HG03045 (cell line): Measurements from ENCODE around the gene HOXA9.

Source experiments
- ATAC-seq: cut with Tn5 transposase; IDR thresholded peaks from one replicate; pipeline ENCODE4 v1.9.1; 2021; ENCODE audit warnings: mild to moderate bottlenecking, moderate library complexity; ENCODE audit not compliant: unreplicated experiment

The HOXA9 gene

DNA sequence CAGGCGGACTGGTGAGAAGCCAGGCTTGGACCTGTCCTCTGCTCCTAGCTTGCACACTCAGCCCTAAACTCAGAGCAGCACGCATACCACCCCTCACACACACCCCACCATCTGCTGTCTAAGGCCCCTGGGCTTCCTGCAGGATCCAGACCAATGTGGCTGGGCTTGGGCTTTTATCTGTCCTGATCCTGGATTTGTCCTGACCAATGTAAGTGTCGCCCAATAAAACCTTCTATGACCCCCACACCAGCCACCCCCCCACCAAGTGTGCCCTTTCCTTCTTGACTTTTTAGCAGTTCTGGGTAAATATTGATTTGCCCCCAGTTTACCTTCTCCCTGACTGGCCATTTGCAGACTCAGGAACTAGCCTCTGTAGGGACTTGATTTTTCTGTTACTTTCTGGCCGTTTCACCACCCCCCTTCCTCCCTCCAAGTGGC, 36.3 kb upstream of the HOXA9 start:
- no peak for ATAC-seq

DNA sequence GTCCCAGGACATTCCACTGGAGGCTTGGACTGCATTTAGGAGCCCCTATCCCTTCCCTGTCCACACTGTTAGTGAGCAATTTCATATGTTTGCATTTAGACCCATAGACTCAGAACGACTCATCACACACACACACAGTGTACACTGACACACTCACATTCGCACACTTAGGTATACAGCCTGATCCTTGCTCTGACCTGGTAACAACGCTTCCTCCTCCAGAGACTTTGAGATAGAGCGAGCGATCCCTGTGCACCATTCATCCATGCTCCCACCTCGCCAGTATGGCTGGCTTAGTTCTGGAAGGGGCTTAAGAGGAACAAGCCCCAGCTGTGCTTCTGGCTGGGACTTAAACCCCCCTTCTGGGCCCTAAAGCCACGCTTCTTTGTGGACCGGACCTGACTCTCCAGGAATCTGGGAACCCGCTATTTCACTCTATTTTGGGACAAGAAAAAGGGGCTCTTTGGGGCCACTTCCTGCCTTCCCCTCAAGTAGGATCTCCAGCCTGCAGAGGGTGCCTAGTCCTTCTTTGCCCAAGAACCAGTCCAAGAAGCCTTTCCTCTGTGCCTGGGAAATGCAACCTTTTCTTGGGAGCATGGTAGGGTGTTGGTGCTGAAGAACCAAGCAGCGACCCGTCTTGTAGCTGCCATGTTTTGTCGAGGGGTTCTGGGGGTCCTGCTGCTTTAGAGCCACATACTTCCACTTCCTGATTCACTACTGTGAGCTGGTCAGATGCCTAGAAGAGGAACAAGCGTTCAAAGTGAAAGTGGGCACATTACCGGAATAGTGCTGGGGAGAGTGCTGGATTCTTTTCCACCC, 35.6 kb upstream of the HOXA9 start:
- no peak for ATAC-seq

DNA sequence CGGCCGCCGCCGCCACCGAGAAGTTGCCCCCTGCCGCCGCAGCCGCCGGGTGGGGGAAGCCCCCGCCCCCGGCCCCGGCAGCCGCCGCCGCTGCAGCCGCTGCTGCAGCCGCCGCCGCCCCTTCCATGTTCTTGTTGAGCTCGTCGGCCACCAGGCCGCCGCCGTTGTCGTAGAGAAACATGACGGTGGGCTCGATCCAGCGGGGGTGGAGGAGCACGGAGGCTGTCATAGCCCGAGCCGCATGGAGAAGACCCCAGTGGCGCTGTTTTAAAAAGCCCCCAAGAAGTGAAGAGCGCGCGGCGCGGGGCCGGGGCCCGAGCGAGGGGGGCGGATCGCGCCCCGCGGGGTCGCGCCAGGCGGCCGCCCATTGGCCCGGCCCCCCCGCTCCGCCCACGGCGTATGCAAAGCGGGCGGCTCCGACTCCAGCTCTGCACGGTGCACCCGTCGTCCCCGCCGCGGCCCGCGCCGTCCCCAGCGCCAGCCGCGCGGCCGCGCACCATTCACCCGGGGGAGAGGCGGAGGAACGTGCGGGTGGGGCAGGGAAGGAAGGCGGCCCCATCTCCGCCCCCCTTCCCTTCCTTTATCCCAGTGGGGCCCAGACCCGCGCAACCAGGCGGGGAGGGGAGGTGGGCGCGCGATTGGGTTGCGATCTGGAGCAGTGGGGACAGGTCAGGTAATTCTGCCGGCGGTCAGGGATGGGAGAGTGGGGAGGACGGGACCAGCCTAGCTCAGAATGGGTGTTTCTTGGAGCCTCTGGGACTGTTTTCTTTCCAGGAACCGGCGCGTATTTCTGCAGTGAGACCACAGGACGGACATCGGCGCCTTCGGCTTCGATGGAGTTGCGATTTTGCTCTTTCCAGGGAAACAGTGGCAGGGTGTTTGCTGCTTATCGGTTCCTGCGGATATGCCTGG, 34.8 kb upstream of the HOXA9 start, which contains the start of gene HOXA13:
Gene HOXA13 (minus strand): TSS at position 243 of the 912 bp plus-strand sequence. CDS start 14 bp downstream, at position 229.
- ATAC-seq: no peak

DNA sequence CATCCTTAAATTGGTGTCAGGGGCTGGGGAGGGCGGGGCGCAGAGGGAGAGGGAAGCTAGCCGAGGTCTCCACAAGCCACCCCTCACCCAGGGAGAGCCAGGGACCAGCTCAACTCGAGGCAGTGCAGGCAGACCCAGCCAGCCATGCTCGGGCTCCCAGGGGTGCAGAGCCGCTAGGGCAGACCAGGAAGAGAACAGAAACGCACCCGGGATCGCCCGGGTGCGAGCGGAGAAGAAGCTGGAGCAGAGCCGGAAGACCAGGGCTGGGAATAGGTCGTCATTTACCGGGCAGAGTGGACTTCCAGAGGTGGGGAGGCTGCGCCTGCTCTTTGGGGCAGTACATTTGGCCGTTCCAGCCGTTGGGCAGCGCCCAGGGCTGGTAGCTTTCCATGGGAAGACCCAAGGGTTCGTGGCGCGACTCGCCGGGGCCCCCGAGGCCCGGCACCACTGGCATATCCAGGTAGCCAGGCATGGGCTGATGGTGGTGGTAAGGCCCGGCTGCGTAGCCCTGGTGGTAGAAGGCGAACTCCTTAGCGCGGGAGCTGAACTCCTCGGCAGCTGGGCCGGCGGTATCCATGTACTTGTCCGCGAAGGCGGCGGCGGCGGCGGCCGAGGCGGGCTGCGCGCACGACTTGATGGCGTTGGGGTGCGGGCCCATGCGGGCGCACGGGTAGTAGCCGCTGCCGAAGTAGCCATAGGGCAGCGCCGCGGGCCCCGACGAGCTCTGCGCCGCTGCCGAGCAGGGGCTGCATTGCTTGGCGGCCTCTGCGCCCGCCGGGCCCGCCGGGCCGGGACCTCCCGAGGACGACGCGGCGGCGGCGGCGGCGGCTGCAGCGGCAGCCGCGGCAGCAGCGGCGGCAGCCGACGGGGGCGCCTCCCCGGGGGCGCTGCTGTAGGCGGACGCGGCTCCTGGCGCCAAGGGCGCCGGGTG, 33.8 kb upstream of the HOXA9 start:
- ATAC-seq: no peak

DNA sequence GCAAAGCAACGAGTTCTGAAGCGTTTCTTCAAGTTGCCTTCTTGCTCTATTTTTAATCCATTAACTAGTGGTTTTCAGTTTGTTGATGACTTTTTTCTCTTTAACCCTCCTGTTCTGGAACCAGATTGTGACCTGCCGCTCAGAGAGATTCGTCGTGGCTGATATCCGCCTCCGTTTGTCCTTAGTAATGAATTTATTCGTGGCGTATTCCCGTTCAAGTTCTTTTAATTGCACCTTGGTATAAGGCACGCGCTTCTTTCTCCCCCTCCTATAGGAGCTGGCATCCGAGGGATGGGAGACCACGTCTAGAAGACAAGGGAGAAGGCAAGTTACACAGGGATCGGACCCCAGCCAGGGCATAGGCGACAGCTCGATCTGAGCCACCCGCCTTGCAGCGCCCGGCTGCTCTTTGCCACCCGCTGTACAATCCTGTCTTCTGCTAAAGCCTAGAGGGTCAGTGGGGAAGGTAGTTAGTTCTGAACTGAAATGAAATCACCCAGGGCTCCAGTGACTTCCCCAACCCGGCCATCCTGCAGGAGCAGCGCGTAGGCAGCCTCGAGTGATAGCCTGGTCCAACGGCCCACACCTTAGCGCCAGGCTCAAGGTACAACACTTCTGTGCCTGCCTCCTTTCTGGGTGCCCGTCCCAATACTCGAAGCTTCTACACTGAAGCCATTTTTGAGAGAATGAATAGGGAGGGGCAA, 33.0 kb upstream of the HOXA9 start:
- no peak for ATAC-seq

DNA sequence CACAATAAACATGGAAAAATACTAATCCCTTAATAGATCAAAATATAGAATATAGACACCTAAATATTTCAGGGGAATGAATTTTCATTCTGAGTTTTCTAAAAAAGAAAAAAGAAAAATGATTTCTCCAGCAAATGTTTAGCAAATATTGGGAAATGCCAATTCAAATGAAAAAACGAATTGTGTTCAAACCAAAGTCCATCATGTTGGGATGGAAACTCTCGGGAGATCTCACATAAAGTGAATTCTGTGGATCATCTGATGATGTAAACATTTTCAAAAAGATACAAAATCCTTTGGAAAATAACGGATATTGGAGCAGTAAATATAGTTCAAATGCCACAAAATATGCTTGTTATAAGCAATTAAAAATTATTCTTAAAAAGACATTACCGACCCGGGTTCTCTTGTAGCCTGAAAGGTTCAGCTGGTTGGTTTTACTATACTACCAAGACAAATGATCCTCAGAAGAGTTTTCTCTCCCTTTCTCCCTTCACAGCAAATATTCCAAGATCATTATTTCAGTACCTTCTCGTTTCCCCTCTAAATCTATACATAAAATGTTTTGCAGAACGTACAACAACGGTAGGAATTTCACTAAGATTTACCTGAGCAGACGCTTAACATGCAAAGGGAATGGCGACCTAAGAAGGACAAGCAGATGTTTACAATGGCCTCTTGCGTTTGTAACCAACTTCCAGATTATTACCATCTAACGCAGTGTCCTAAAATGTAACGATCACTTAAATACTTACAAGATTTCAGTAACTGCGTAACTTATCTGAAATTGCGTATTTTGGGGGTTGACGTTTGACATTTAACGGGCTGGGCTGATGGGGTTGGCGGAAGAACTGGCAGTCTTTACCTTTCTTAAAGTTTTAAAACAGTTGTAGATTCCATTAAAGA, 32.1 kb upstream of the HOXA9 start:
- ATAC-seq: no peak

DNA sequence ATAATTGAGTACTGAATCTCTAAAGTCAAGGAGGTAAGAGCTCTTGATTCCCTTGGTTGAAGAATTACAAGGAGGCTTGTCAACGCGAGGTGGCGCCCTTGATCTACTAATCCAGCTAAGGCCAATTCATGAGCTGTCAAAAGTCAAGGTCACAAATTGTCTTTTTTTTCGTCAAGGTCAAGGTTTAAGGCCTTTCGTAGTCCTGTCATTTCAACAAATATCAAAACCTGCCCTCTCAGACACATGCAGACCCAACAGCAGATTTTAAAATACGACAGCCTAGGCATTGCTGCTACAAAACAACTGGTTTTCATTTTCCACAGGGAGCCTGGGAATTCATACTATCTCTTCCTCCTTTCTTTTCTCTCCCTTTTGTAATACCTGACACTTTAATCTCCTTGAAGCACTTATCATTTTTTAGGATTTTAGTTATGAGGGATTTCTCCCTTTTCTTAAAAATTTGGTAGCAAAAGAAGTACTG, 31.0 kb upstream of the HOXA9 start:
- ATAC-seq: no peak

DNA sequence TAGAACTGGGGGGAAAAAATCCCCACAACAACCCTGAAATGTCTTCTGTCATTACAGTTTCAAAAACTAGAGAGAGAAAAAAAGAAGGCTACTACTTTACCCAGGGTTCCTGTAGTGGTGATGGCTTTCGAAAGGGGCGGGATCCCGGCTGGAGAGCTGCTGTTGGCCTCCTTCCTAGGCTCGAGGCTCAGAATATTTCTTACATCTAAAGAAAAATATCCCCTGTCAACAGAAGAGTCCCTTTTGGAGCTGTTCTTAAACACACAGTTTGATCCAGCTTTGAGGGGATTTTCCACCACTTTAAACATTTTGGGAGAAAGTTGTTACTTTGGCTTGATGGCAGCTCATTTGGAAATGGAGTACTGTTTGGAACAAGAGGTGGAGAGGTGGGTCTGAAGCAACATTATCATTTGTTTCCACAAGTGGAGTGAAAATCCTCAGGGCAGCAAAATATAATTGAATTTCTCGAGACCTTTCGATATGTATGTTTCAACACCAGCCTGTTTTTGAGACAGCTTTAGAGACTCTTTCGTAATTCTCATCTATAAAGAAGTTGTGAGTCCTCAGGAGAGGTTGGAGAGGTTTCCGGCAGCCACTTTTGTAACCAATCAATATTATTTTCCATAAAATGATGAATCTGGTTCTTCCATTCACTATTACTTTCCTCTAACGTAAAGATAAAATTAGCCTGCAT, 29.5 kb upstream of the HOXA9 start:
- no peak for ATAC-seq

DNA sequence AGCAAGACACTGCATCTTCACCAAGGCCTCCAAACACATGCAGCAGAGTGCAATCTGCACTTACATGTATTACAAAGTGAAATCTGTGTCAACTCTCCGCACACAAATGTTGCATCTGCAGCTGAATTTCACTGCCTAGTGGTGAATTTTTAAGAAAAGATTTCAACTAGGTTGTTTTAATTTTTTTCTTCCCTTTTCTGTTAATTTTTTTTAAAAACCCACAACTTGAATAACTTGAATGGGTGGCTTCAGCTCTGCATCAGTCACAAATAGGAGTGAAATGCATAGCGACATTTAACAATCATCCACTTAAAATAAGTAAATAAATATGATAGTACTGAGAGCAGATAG, 28.6 kb upstream of the HOXA9 start:
- ATAC-seq: no peak

DNA sequence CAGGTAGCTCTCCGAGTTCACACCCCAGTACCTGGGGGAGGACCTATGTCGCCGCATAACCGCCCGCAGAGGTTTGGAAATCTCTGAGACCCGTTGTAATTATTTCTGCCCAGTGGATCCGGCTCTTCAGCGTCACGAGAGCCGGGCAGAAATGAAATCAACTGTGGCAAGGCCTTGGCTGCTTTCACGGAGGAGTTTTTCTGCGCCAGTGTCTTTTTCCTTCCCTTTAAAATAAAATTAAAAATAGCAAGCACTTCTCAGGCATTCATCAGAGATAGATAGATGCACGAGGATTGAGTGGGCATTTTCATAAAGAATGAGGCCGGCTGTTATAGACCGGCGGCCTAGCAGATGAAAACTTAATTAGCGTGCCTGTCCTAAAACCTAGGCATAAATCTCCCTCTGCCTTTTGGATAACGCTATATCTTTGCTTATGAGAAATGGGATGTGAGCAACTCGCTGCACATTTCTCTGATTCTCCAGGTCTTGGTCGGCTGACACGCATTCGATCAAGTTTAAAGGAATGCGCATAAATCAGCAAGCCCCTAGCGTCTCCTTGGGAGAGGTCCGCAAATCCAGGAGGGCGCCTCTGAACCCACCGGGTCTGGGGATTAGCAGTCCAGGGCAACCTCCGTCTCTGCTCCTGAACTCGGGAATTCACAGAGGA, 28.1 kb upstream of the HOXA9 start:
- ATAC-seq: no peak

DNA sequence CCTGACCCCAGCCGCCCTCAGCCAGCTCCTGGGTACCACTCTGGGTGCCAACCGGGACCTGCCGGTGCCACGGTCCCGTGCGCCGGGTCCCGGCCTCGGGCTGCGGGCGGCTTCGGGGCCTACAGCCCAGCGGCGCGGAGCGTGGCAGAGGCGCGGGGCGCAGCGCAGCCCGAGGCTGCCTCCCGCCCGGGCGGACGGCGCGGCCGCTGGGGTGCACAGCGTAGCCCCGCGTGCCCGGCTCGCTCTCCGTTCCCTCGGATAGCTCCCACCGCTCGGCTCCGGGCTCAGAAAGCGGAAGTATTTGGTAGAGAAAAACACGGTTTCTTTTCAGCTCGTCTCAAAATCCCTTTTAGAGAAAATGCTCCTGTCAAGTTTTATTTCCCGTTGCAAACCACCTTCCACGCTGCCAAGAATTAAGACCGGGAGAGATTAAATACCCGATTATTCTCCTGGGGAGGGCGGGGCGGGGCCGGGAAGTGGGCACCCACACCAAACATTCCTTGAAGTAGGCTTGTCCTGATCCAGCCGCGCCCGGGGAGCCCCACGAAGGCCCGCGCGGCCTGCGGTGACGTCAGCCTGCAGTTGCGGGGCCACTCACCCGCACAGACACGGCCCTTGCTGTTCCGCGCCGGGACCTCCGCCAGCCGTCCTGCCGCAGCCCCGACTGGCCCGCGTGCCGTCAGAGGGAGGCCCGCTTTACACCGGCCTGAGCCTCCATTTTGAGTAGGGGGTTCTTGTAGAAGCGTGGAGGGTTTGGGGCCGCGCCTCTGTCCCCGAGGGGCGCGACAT, 27.4 kb upstream of the HOXA9 start:
- ATAC-seq: no peak

DNA sequence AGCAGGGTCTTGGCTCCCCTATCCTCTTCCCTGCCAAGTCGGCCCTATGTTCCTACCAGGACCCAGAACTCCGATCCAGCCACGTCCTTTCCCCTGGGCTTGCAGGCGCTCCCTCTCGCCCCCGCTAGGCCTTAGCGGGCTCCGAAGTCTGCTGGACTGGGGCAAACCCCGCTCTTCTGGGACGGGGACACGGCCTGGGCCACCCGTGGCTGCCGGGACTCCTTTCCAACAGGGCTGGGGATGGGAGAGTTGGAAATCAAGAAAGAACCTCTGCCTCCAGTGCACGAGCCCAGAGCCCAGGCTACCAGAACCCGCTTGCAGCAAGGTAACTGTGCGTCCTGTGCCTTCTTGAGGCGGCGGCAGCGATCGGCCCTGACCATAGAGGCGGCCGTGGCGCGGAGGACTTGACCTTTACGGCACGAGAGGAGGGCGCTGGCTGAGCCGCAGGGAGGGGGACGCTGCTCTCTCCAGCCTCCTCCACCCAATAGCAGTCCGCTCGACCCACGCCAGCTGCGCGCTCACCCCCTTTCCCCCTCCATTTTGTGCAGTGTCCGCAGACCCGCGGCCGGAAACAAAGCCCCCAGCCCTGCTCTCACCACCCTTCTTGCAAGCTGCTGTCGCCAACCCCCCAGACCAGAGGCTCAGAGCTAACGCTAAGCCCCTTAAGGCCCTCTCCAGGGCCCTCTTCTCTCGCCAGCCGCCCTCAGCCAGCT, 26.7 kb upstream of the HOXA9 start:
- ATAC-seq: no peak

DNA sequence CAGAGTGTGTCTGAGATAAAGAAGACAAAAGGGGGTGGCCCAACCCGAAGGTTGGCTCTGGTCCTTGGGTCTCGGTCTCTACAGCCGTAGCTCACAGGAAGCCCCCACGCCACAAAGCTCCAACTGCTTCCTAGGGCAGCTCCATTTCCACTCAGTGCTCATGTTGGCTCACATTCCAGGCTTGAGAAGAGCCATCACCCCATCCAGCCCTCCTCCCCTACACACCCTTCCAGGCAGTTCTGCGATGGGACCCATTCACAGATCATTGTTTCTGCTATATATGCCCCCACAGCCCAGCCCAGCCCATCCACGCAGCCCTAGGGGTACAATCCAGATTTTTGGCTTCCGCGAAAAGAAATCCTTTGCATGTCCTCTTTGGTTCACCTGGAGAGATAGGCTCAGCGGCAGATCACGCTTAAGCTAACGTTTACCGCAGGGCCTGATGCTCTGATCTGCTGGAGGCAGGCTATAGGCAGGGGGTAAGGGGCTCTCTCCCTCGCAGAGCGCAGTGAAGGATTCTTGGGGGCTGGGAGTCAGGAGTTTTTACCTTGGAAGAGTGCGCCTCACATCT, 25.9 kb upstream of the HOXA9 start:
- ATAC-seq: no peak

DNA sequence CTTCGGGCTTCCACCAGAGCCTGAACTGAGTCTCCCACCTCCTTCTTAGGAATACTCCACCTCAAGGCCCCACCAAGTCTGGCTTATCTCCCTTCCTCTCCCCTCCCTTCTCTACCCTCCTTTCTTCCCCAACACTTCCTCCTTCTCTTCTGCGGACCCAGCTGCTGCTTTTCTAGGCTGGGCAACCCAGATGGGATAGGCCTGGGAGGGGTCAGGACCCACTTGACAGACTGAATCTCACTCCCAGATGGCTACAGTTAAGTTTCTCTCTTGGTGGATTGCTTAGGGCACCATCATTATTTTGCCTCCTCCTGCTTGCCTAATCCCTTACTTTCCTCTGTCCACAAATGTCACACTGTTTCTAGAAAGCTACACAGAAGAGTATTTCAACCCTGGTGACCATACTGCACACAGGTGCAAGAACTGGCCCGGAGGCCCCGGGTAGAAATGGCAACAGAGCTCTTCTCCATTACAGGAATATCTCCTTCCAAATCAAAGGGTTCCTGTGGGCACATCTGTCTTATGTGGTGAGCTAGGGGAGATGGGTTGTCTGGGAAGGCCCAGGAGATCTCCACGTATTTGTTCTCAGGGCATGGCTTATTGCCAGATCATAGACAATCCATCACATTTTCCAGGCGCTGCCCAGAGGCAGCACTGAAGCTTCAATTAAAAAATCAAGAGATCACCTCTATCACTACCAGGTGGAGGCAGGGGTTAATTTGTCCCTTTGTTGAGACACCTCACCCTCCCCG, 24.8 kb upstream of the HOXA9 start:
- ATAC-seq: no peak

DNA sequence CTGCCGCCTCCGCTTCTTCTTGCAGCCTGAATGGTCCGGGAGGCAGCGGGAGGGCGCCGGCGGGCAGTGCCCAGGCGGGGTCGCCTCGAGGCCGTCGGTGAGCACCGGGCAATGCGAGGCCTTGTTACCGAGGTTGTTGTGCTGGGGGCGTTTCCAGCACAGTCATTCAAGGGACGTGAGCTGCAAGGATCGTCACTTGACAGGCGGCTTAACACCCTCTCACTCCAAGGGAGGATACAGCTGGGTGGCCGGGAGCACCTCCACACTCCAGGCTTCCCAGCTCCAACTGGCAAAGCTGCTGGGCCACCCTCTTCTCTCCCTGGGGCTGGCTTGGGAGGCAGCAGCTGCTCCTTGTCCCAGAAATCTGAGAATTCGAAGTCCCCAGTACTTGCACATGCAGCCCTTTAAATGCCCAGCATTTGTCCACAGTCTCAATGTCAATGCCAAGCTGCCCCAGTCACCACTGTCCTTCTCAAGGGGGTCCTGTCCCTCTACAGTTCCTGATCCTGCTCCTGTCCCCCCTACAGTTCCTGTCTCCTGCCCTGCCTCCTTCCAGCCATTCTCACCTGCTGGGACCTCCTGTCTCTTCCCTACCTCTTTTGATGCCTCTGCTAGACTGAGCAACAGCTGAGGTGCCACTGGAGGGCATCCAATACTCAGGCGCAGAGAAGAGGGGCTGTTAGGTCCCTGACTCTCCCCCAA, 24.1 kb upstream of the HOXA9 start:
- no peak for ATAC-seq
